Stimulated activated CD8-positive, alpha-beta memory T cell treated with anti-CD3 and anti-CD28 coated beads, Interleukin-4, amount 100 ng/mL, for 24 hours (primary cell): Measurements from ENCODE around the gene PSMD3.
A peak's percentile ranks its signal among the peaks of the same experiment; 100 is the strongest.
"Not testable (repeated sequence)": the region's sequence is repeated elsewhere in the genome, so short reads cannot be mapped to it uniquely, and the experiment has no call there.

Source experiments
- DNase-seq: peaks from one replicate; pipeline ENCODE4 v3.0.0-alpha.2; 2020; ENCODE audit warnings: low read depth

The PSMD3 gene

DNA sequence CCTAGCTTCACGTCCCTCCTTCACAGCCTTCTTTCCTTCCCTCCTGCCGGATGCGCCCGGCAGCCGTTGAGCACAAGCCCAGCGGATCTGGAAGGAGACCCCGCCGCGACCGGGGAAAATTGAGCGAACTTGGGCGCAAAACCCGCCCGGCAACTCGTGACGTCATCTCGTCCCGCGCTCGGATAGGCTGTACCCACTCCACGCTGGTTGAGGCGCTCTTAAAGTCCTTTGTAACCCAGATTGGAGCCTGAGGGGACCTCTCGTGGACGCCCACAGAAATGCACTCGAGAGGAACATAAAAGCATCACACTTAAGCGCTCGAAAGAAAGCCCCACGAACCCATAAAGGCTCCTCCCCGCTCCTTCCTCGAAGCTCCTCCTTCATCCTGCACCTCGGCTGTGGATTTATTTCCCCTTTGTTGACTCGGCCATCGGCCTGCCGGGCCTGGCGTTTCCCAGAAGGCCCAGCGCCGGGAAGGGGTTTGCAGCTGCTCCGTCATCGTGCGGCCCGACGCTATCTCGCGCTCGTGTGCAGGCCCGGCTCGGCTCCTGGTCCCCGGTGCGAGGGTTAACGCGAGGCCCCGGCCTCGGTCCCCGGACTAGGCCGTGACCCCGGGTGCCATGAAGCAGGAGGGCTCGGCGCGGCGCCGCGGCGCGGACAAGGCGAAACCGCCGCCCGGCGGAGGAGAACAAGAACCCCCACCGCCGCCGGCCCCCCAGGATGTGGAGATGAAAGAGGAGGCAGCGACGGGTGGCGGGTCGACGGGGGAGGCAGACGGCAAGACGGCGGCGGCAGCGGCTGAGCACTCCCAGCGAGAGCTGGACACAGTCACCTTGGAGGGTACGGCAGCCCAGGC lies at the start of gene PSMD3:
Gene PSMD3 (plus strand): TSS at position 457 of the 856 bp plus-strand sequence. CDS start 164 bp downstream, at position 621.
- peak; percentile 94 for DNase-seq

GRCh38 chr17:39933912-39934311 lies 46.7 kb upstream of the PSMD3 start:
- no peak for DNase-seq

DNA sequence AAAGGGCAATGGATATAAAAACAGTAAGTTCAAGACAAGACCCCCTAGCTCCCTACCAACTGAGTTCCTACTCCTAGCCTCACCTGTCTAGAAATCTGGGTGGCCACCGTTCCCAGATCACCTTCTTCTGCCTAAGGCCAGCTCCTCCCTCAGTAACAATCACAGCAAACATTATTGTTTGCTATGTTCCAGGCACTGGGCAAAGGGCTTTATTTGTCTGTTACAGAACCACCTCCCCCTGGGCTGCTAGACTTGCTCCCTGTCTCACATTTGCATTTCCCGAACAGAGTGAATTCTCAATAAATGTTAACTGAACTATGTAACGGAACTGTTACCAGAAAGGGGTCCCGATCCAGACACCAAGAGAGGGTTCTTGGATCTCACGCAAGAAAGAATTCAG lies 46.3 kb upstream of the PSMD3 start:
- no peak for DNase-seq

DNA sequence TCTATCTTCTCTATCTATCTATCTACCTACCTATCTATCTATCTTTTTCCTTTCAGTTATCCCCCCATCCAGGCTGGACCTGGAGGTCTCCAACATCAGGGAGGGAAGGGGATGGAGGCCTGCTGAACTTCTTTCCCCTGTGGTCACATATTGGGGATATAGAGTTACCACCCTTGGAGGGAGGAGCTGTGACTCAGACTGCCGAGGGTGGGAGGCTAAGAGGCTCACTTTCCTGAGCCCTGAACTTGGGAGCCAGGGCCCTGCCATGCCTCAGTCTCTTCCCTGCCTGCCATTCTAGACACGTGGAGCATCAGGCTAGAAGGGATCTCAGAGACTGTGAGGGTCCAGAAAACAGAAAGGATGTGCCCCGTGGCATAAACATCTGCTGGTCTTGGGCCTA lies 44.7 kb upstream of the PSMD3 start:
- DNase-seq, result no peak

GRCh38 chr17:39937447-39937846 lies 43.2 kb upstream of the PSMD3 start:
- DNase-seq, result no peak

GRCh38 chr17:39938140-39938869 lies 42.3 kb upstream of the PSMD3 start:
- no peak for DNase-seq

- no peak for DNase-seq
Measured at GRCh38 chr17:39939106-39939505, 41.5 kb upstream of the PSMD3 start.

DNA sequence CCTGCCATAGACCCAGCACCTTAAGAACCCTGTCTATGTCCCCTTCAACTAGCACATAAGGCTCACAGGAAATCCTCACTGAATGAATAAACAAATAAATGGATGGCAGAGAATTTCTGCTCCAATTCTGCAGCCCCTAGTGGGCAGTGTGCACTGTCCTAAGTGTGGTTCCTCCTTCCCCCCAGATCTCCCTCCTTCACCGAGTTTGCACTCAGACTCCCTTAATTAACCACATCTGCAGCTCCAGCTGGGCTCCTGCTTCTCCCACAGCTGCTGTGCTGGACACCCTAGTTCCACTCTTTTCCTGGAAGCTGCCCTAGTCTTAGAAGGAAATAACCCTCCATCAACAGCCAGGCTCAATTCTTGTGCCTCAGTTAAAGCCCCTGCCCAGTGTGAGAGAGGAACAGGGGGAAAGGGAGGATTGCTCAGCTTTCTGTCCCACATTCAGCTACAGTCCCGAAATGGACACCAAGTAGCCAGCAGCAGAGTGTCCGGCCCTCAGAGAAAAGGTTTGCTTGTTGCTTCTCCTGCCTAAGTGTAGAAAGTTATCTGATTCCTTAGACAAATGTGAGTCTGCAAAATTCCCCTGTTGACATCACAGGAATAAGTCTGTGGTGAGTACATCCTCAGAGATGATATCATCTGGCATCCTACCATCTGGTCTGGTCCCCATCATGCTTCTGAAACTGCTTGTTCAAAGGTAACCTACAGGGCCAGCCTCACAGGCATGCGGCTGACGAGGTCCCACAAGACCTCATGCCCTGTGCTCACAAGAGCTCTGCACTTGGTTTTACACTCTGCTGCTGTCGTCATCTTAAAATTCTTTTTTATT lies 40.8 kb upstream of the PSMD3 start:
- no peak for DNase-seq

GRCh38 chr17:39943702-39944392 lies 36.8 kb upstream of the PSMD3 start:
- DNase-seq, result no peak

DNA sequence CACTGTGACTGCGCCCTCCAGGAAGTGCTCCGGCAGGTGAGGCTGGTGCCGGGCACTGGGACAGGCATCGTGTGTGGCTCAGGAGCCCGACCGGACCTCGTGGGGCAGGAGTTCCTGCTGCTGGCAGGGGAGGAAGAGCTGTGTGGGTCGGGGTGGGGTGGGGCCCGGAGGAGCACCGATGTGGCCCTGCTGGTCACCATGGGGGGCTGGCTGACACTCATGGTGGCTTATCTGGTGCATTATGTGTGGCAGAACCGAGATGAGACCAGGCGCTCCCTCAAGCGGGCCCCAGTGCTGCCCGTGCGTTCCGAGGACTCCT lies 36.3 kb upstream of the PSMD3 start:
- no peak for DNase-seq

GRCh38 chr17:39946551-39947330 lies 33.9 kb upstream of the PSMD3 start:
- no peak for DNase-seq

DNA sequence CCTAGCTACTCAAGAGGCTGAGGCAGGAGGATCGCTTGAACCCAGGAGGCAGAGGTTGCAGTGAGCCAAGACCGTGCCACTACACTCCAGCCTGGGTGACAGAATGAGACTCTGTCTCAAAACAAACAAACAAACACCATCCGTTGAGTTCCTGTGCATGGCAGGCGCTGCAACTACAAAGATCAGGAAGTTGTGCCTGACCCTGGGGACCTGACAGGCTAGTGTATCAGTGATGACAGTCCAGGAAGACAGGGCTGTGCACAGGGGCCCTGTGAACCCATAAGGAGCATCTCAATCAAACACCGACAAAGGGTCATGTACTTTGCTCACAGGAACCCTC lies 32.1 kb upstream of the PSMD3 start:
- not testable (repeated sequence) for DNase-seq

- no peak for DNase-seq
Measured at GRCh38 chr17:39949028-39949427, 31.6 kb upstream of the PSMD3 start.

DNA sequence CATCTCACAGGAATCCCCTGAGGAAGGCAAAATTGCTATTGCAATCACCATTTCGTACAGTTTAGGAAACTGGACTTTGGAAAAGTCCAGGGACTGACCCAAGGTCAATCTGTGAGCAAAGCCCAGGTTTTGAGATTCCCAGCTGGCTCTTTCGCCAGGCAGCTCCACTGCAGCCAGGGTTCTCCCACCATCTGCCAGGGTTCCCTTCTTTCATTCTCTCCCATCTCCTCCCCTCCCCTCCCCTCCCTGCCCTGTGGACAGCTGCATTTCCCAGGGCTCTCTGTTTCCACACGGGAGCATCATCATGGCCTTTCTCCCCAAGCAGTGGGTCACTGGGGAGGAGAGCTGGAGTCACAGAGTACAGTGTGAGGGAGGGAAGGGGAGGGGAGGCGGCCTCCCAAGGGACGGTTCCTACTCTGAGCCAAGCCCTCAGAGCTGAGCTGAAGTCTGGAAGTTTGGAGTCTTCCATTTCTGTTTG lies 29.7 kb upstream of the PSMD3 start:
- DNase-seq, result no peak

GRCh38 chr17:39951924-39952679 lies 28.5 kb upstream of the PSMD3 start:
- no peak for DNase-seq

GRCh38 chr17:39952680-39953470 lies 27.7 kb upstream of the PSMD3 start:
- peak; percentile 86 for DNase-seq

DNA sequence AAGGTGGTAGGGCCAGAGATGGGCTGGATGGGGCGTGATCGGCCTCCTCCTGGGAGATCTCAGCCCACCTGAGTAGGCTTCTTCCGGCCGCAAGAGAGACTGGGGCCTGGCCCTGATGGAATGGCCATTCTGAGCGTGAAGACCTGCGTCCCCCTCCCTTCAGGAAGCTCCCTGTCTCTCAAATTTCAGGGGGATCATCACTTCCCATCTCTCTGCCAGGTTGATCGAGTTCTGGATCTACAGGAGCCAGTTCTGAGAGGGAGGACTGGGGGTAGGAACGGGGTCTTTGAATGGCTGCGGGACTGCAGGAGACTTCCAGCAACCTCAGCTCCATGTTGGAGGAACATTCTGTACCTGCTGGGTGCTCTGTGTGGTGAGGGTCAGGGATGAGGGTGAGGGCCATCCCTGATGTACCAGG lies 27.1 kb upstream of the PSMD3 start:
- no peak for DNase-seq

DNA sequence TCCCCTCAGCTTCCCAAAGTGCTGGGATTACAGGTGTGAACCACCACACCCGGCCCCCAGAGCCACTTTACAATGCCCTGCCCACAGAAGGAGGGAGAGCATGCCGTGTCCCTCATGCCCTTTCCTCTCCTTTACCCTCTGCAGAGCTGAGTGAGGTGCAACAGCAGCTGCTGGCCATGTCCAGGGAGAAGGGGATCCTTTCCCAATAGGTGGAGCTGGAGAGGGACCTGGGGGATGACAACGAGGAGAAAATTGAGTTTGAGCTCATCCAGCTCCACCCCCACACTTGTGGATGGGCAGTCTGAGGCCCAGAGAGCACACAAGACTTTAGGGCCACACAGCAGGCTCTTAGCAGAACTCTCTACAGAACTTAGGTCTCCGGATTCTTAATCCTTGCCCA lies 25.7 kb upstream of the PSMD3 start:
- DNase-seq, result no peak

DNA sequence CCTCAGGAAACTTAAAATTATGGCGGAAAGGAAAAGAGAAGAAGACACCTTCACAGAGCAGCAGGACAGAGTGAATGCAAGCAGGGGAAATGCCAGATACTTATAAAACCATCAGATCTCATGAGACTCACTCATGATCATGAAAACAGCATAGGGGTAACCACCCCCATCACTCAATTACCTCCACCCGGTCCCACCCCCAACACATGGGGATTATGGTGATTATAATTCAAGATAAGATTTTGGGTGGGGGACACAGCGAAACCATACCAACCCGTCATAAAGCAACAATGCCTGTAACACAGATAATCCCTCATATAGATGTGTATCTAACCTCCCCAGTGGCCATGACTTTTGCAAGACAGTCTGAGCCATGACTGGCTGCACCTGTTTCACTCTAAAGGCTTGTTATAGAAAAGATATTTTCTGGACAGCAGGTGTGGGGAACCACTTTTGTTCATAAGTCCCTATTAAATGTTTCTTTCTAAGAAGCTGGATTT lies 24.8 kb upstream of the PSMD3 start:
- DNase-seq, result no peak
